Endometrium (tissue), 2 donors: ENCODE measurements around the gene AGPAT3.
"Not testable (repeated sequence)": the region's sequence is repeated elsewhere in the genome, so short reads cannot be mapped to it uniquely, and the experiment has no call there.

ENCODE experiments used
- FAIRE-seq: peaks from 2 replicates; lab custom pipeline; 2012; peaks lifted over from hg19 to GRCh38; lab: Jason Lieb, UNC
- donor health status: control.
- donor health status: control.

Gene AGPAT3

DNA sequence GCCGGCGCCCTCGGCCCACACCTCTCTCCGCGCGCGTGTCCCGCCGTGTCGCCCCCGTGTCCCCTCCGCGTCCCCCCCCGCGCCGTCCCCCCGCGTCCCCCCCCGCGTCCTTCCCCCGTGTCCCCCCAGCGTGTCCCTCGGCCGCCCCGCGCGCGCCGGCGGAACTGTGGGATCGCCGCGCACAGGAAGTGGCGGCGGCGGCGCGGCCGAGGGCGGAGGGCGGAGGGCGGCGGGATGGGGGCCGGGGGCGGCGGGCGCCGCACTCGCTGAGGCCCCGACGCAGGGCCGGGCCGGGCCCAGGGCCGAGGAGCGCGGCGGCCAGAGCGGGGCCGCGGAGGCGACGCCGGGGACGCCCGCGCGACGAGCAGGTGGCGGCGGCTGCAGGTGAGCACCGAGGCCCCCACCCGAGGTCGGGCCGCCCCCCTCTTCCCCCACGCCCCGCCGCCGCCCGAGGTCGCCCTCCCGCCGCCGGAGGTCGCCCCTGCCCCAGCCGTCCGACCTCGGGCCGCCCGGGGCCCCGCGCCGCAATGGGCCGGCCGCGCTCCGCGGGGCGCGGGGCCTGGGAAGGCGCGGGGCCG is at the start of gene AGPAT3:
AGPAT3 (plus strand) TSS at position 262 of the 578 bp plus-strand sequence. CDS start 94,459 bp downstream, outside the sequence.
- no peak for FAIRE-seq

DNA sequence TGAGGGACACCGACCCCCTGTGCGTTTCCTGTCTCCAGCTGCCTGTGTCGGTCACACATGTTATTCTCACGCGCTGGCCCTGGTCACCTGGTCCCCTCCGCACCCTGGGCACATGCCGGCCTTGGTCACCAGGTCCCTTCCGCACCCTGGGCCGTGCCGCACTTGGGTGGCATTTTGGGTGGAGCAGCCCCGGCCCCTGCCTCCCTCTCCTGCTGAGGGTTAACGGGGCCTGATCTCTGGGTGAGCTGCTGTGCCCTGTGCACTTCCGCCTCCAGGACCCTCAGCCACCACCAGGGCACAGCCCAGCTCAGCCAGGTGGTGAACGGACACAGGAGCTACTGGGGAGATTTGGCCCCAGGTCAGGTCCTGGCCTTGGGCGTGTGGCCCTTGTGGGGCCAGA is 49.0 kb upstream of the AGPAT3 start:
- FAIRE-seq, result no peak

GRCh38 chr21:43816611-43817071 is 48.4 kb upstream of the AGPAT3 start:
- no peak for FAIRE-seq

- no peak for FAIRE-seq
These were observed 47.6 kb upstream of the AGPAT3 start for GRCh38 chr21:43817157-43818086.

DNA sequence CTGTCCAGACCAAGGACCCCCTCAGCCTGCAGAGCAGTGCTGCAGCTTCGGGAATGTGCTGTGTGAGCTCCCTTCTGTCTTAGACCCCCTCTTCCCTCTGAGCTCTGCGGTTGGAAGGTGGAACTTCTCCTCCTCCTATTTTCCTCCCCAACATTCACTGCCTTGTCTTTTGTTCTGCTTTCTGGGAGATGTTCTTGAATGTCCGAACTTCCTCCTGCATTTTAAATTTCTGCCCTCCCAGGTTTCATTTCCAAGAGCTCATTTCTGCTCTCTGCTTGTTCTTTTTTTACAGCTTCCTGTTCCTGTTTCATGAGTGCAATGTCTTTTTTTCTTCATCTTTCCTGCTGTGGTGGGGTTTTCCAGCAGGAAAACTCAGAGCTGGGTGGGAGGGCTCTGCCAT is 46.3 kb upstream of the AGPAT3 start:
- FAIRE-seq, result no peak

DNA sequence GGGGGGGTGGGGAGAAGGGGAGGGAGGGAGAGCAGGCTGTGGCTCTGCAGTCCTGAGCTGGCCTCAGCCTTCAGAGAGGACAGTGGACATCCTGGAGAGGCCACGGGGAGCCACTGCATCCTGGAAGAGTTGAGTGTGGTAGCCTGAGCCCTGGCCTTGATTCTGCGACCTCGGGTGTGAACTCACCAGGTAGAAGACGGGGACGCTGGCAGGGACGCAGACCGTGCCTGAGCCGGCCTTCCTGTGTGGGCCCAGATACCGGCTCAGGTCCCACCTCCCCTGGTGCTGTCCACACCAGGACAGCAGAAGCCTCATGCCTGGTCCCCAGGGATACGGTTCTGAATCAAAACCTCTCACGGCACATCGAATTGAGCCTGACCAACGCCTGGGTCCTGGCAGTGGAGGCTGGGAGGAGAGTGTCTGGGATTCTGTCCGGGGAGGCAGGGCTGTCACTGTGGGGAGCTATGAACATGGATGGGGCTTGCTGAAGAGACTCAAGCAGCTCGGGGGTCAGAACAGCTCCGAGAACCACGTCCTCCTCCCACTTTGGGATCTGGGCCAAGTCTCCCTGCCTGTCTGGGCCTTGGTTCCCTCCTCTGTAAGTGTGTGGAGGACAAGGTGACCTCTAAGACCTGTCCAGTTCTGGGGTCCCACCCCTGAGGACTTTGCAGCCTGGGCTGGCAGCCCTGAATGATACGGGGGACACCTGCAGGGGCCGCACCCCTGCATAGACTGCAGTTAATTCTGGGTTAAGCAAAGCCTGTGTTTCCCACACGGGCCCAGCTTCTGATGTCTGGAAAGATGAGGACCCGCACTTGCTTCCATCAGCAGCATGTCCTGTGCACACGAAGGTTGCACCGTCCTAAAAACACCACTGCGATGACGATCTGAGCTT is 45.3 kb upstream of the AGPAT3 start:
- no peak for FAIRE-seq

GRCh38 chr21:43820466-43820865 is 44.6 kb upstream of the AGPAT3 start:
- FAIRE-seq, result no peak

- not testable (repeated sequence) for FAIRE-seq
These were observed 42.9 kb upstream of the AGPAT3 start for GRCh38 chr21:43822166-43822565.

DNA sequence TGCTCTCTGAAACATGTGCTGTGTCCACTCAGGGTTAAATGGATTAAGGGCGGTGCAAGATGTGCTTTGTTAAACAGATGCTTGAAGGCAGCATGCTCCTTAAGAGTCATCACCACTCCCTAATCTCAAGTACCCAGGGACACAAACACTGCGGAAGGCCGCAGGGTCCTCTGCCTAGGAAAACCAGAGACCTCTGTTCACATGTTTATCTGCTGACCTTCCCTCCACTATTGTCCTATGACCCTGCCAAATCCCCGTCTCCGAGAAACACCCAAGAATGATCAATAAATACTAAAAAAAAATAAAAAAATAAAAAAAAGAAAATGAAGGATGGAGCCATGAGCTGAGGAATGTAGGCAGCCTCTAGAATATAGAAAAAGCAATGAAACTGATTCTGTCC is 42.3 kb upstream of the AGPAT3 start:
- FAIRE-seq, result not testable (repeated sequence)

DNA sequence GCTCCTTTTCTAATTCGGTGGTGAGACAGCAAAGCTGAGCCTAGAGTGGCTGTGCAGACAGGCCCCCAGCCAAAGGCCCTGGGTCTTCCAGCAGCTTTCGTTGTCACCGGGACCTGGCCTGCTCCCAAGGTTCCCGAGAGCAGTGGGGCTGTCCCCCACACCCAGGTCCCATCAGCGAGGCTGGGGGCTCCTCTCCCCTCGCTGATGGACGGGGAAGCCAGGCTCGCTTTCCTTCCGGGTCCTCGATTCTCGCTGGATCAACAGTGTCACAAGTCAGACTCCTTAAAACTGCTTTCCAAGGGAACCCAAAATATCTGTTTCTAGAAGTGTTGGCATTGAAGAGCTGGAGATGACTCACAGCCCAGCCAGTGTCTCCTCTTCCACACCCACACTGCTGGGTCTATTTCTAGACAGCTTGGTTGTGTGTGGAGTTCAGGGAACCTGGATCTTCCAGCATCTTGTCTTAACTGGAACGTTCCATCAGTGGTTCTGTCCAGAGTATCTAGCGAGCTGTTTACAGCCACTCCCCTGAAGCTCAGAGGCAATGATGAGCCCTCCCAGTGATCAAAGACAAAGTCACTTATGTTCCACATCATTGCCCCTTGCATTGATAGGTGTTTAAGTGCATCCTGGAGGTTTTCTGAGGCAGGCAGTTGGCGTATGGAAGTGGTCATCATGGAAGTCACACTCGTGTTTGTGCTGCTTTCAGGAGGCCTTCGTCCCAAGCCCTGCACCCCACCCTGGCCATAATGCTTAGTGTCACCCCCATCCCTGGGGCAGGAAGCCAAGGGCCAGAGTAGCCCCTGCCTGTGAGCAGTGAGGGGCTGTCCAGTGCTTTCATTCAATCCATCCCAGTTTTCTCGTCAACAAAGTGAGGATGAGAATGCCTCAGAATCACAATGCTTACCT is 40.4 kb upstream of the AGPAT3 start:
- FAIRE-seq, result no peak

DNA sequence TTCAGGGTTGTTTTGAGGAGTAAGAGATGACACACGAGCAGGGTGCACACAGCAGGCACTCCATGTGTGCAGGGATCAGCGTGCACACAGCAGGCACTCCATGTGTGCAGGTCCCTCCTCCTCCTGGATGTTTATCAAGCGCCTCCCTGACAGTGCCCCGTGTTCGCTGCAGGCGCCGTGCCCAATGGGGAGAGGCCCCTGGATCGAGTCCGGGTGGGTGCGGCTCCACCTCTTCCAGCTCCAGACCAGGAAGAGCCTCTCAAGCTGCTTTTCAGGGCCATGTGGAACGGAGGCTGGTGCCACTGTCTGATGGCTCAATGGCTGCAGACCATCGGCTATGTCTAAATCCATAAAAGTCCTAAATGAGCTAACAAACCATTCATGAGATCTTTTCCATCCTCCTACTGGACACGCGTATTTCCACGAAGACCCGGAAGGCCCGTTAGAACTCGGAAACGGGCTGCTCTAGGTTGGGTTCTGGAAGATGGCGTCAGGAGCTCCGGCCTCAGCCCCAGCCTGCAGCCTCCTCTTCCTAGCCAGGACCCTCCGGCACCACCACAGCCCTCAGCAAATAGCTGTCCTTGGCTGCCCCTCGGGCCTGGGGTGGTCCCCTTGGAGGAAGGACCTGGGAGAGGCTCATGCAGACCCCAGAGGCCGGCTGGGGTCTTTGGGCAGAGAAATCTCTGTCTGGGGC is 39.6 kb upstream of the AGPAT3 start:
- FAIRE-seq, result no peak

DNA sequence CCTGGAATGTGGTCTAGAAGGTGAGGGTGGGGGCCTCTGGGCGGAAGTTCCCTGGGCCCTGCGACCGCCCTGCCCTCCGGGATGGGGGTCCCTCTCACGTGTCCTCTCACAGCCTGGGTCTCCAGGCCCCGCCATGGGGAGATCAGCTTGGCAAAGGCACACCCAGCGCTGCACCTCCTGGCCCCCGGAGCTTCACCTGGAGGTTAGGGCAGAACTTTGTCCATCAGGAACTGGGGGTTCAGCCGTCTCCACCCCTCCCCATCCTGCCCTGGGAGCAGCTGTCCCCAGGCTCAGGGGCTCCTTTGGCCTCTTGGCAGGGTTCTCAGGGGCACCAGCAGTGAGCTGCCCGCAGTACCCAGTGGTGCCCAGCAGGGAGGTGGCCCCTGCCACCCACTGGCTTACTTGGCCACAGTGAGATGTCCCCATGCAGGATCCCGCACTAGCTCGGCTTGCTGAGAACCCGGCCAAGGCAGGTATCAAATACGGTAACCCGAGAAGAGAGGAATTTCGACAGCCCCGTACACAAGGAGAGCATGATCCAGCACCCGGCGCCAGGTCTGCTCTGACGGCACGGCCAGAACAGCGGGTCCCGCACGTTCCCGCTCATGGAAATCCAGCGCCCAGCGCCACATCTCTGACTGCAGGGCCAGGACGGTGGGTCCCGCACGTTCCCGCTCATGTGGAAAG is 38.9 kb upstream of the AGPAT3 start:
- FAIRE-seq, result no peak

DNA sequence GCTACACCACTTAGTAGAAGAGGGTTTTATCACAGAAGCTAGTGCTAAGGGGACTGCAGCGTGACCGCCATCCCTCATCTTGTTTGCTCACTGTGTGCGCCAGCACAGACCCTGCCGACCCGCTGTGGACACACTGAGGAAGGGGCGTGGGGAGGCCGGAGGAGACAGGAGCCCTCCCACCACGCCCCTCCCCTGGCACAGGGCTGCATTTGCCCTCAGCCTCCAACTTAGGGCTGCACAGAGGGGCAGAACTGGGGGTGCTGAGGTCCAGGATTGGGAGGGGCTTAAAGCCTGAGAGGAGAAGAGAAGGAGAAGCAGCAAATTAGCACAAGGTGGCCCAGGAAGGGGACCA is 38.4 kb upstream of the AGPAT3 start:
- FAIRE-seq, result no peak

GRCh38 chr21:43827015-43827611 is 37.9 kb upstream of the AGPAT3 start:
- no peak for FAIRE-seq

DNA sequence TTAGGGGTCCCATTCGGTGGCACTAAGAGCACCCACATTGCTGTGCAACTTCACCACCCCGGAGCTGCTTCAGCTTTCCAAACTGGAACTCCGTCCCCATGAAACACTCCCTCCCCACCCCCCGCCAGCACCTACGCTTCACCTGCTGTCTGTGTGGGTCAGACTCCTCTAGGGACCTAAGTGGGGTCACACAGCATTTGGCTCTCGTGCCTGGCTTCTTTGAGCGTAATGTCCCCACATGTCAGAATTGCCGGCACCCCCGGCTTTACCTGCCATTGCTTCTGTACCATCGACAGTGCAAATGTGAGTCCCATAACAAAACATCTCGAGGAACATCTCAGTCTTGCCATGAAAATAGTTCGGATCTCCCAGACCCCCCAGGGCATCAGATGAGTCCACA is 35.9 kb upstream of the AGPAT3 start:
- FAIRE-seq, result no peak

GRCh38 chr21:43829575-43830119 is 35.4 kb upstream of the AGPAT3 start:
- no peak for FAIRE-seq

DNA sequence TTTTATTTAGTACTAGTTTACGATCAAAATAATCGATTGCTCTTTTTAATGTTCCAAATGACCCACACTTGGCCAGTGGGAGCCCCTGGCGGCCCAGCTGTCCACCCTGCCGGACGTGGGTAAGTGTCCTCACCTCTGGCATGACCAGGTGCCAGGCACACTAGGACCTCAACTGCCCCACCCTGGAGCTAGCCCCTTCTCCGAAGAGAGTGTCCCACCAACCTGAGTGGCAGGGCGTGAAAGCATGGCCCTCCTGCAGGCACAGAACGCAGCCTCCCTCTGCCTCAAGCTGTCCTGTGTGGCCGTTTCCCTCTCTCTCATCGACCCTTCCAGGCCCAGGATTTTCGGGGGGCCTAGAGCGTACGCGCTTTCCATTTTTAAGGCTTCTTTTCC is 32.9 kb upstream of the AGPAT3 start:
- FAIRE-seq, result no peak

DNA sequence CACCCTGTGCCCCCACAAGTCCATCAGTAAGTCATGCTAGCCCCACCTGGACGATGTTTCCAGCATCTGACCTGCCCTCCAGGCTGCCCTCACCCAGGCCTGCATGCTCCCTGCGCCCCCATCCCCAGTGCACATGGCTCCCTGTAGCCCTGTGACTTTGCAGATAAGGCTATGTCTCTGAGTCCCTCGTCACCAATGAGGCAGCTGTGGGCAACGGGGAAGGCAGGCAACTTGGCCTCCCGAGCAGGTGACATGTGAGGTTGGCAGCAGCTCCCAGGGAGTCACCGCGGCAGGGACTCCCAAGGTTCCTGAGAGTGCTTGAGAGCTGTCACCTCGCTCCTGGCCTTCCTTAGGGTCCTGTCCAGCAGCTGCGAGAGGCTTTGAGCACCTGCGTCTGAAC is 32.4 kb upstream of the AGPAT3 start:
- no peak for FAIRE-seq

GRCh38 chr21:43834146-43834905 is 30.7 kb upstream of the AGPAT3 start:
- no peak for FAIRE-seq
